ENCODE results near the gene CSDE1. TPM values are rescaled to one million over a fixed set of nuclear protein-coding genes. Genes with fewer than 3 reads are reported as not detected.
"Not testable (repeated sequence)": the region's sequence is repeated elsewhere in the genome, so short reads cannot be mapped to it uniquely, and the experiment has no call there.

CSDE1 gene
- polyA plus RNA-seq, 1 of the 3 experiments (the other 2 are of a cell fraction), result 151 TPM

GRCh38 chr1:114757455-114758255 is at the start of gene CSDE1 (continued):
- peak; percentile 24; the same call in 1 of the 2 replicates for TF ChIP-seq GABPA (IDR thresholded peaks at IDR 0.05; ENCODE audit: low read depth)

GRCh38 chr1:114804449-114804848 is 46.7 kb upstream of the CSDE1 start:
- H3K4me3 ChIP-seq (ENCODE audit: low read depth in 2 of 2, low read length in 1 of 2); CTCF ChIA-PET; DNase-seq; H3F3A ChIP-seq (replicated peaks; ENCODE audit: insufficient read depth); H4K20me1 ChIP-seq (ENCODE audit: insufficient read depth); H2AFZ ChIP-seq (ENCODE audit: low read depth); POLR2A ChIA-PET; H3K9me3 ChIP-seq; H3K27ac ChIP-seq (ENCODE audit: low read depth in 2 of 2, low read length in 1 of 2); H3K4me1 ChIP-seq (ENCODE audit: control insufficient read depth in 1 of 2, insufficient read depth in 2 of 2, low read depth in 1 of 2, low read length in 1 of 2); H3K9ac ChIP-seq; H3K79me2 ChIP-seq (ENCODE audit: insufficient read depth); H3K9me2 ChIP-seq; H3K36me3 ChIP-seq (replicated peaks in 1 of 2; ENCODE audit: control insufficient read depth in 1 of 2, insufficient read depth in 2 of 2, low read length in 1 of 2); H3K4me2 ChIP-seq: not testable (repeated sequence)
- WGBS (ENCODE audit: low lambda C conversion rate), result 69% methylated on average over 5 of the region's 33 CpGs
- peaks cover 16% of the 10 kb centered on the region; the same call in 1 of the 2 replicates for H3K27me3 ChIP-seq (ENCODE audit: insufficient read depth)

GRCh38 chr1:114803001-114803400 is 45.2 kb upstream of the CSDE1 start:
- Histone ChIP-seq H3K4me1 (ENCODE audit: control insufficient read depth in 1 of 2, insufficient read depth in 2 of 2, low read depth in 1 of 2, low read length in 1 of 2) (no peaks in the 10 kb centered on the region), H3K36me3 (replicated peaks in 1 of 2; ENCODE audit: control insufficient read depth in 1 of 2, insufficient read depth in 2 of 2, low read length in 1 of 2) (no peaks in the 10 kb centered on the region), H3K4me2 (no peak overlapping the region), H3K9me2 (no peaks in the 10 kb centered on the region), H4K20me1 (ENCODE audit: insufficient read depth) (no peaks in the 10 kb centered on the region), H3K9me3 (no peaks in the 10 kb centered on the region), H2AFZ (ENCODE audit: low read depth) (no peak overlapping the region), H3K27me3 (ENCODE audit: insufficient read depth) (peaks cover 18% of the 10 kb centered on the region; the same call in 1 of the 2 replicates), H3K4me3 (ENCODE audit: low read depth in 2 of 2, low read length in 1 of 2) (no peak overlapping the region), H3K79me2 (ENCODE audit: insufficient read depth) (no peaks in the 10 kb centered on the region), H3K27ac (ENCODE audit: low read depth in 2 of 2, low read length in 1 of 2) (no peak overlapping the region), H3F3A (replicated peaks; ENCODE audit: insufficient read depth) (no peaks in the 10 kb centered on the region), H3K9ac (no peak overlapping the region)
- POLR2A ChIA-PET, result no interaction called here
- CTCF ChIA-PET, result no interaction called here
- WGBS (ENCODE audit: low lambda C conversion rate), result 0% methylated on average over 3 of the region's 3 CpGs
- TF ChIP-seq RXRA (IDR thresholded peaks at IDR 0.05; ENCODE audit: borderline replicate concordance, low read depth), result no peak
- no peak for TF ChIP-seq GATA2 (CRISPR knock-in tag; IDR thresholded peaks at IDR 0.05)
- no peak for TF ChIP-seq TAF1 (IDR thresholded peaks at IDR 0.05; ENCODE audit: borderline replicate concordance, low read depth, low read length)
- no peak for TF ChIP-seq MEF2A (IDR thresholded peaks at IDR 0.05; ENCODE audit: borderline replicate concordance, low read depth)
- TF ChIP-seq FOXJ3 (CRISPR knock-in tag; IDR thresholded peaks at IDR 0.05), result no peak
- TF ChIP-seq CTCF (IDR thresholded peaks at IDR 0.05), result no peak
- TF ChIP-seq POLR2AphosphoS5 (IDR thresholded peaks at IDR 0.05; ENCODE audit: low read depth, low read length), result no peak
- no peak for TF ChIP-seq TEAD4 (IDR thresholded peaks at IDR 0.05; ENCODE audit: borderline replicate concordance, insufficient read depth)
- TF ChIP-seq GABPA (IDR thresholded peaks at IDR 0.05; ENCODE audit: low read depth), result no peak
- no peak for DNase-seq

Measured in SK-N-SH (cell line).